GM12878 (cell line): ENCODE measurements around the gene LGI2.

Experiments used
- CBX3 ChIP-seq: fragments of 200-600 bp; sonication (generic); IDR thresholded peaks from 2 replicates; pipeline ENCODE4 v1.6.1; 2016; ENCODE audit warnings: low read depth, borderline replicate concordance
- CTCF ChIP-seq, 3 experiments: IDR thresholded peaks in 2 of 3; conservative IDR thresholded peaks in 1 of 3; 2 replicates each; pipeline ENCODE4 v1.5.1; 2011; ENCODE audit warnings: low read depth in 3 of 3, low read length in 3 of 3, mild to moderate bottlenecking in 3 of 3, control low read depth in 2 of 3, moderate library complexity in 2 of 3, inconsistent platforms in 1 of 3, mixed read lengths in 1 of 3; ENCODE audit not compliant: control insufficient read depth in 2 of 3, insufficient read depth in 1 of 3; ENCODE audit errors: extremely low read depth in 1 of 3
- MEF2A ChIP-seq: IDR thresholded peaks from 2 replicates; pipeline ENCODE4 v1.6.1; 2011; ENCODE audit warnings: low read depth, mild to moderate bottlenecking, low read length, moderate library complexity; ENCODE audit not compliant: insufficient read depth
- MLLT1 ChIP-seq: fragments of 450-650 bp; IDR thresholded peaks from 2 replicates; pipeline ENCODE4 v1.6.1; 2016; ENCODE audit warnings: mild to moderate bottlenecking
- NR2C2 ChIP-seq: IDR thresholded peaks from 2 replicates; pipeline ENCODE4 v1.6.1; 2011; ENCODE audit warnings: borderline replicate concordance, low read depth; ENCODE audit not compliant: control insufficient read depth, insufficient read length
- SMAD5 ChIP-seq: IDR thresholded peaks from 2 replicates; pipeline ENCODE4 v1.6.1; 2016; ENCODE audit warnings: antibody characterized with exemption, low read depth
- TARDBP ChIP-seq: IDR thresholded peaks from 2 replicates; pipeline ENCODE4 v1.6.1; 2016; ENCODE audit warnings: borderline replicate concordance
- YY1 ChIP-seq: IDR thresholded peaks from 2 replicates; pipeline ENCODE4 v1.6.1; 2011; ENCODE audit warnings: low read depth, mild to moderate bottlenecking, low read length

GRCh38 chr4:25012655-25013054 lies 18.1 kb downstream of the LGI2 start:
- TF ChIP-seq CBX3 = no peak
- no peak for TF ChIP-seq MLLT1
- no peak for TF ChIP-seq TARDBP
- TF ChIP-seq SMAD5 = no peak
- no peak for TF ChIP-seq YY1
- TF ChIP-seq NR2C2 = no peak
- TF ChIP-seq CTCF (IDR thresholded peaks at IDR 0.05 in 2 of 3, conservative IDR thresholded peaks at IDR 0.05 in 1 of 3; ENCODE audit: control insufficient read depth in 2 of 3, extremely low read depth in 1 of 3, insufficient read depth in 1 of 3, low read depth in 3 of 3, low read length in 3 of 3) = no peak
- no peak for TF ChIP-seq MEF2A
